Skin epidermis (tissue), 12 donors: ENCODE results near the gene SENP1.

ENCODE experiments used
- H3K27ac ChIP-seq, 21 experiments: fragments of 200-600 bp; sonication (generic) in 11 of 21; one replicate each; pipeline ENCODE4 v1.5.0; 2020; ENCODE audit warnings: mild to moderate bottlenecking in 3 of 21, inconsistent platforms in 2 of 21, moderate library complexity in 2 of 21
- H3K4me3 ChIP-seq, 7 experiments: fragments of 200-600 bp; sonication (generic) in 2 of 7; one replicate each; pipeline ENCODE4 v1.5.0; 2020; ENCODE audit warnings: inconsistent platforms in 2 of 7, mild to moderate bottlenecking in 2 of 7, moderate library complexity in 1 of 7

SENP1 gene

DNA sequence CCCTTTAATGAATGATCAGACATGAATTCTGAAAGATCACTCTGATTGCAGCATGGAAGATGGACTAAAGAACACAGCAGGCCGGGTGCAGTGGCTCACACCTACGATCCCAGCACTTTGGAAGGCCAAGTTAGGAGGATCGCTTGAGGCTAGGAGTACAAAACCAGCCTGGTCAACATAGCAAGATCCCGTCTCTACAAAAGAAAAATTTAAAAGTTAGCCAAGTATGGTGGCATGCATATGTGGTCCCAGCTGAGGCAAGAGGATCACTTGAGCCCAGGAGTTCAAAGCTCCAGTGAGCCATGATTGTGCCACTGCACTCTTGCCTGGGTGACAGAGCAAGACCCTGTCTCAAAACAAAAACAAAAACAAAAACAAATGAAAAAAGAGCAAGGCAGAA lies 35.1 kb downstream of the SENP1 start:
- Histone ChIP-seq H3K27ac (no peak overlapping the region), H3K4me3 (no peak overlapping the region)

DNA sequence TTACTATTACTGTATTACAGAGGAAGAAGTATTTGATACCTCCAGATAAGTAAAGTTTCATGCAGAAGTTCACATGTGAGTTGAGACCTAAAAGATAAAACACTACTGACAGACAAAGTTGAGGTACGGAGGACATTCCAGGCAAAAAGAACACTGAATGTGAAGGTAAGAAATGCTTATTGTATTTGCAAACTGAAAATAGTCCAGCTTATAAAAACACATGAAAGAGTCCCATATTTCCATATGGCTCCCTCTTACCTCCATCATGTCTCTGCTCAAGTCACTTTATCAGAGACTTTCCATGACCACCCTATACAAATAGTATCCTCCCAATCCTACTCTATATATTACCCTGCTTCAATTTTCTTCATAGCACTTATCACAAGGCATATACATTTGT lies 35.8 kb downstream of the SENP1 start:
- Histone ChIP-seq H3K27ac (no peak overlapping the region), H3K4me3 (no peak overlapping the region)

DNA sequence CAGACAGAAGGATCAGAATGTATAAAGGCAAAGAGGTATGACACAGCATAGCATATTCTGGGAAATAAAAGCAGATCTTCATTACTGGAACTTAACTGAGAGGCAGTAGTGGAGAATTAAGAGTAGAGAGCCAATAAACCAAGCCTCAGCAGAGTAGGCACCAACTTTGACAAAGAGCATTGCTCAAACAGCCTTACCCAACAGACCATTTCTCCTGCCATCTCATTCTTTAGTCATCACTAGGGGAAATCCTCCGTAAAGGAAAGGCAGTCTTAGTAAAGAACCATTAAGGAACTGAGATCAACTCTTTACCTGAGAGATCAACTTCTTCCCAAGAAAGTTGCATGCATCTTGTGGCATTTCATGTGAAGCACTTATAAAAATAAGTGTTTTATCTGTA lies 36.6 kb downstream of the SENP1 start:
- Histone ChIP-seq H3K4me3 (no peak overlapping the region), H3K27ac (no peak overlapping the region)

DNA sequence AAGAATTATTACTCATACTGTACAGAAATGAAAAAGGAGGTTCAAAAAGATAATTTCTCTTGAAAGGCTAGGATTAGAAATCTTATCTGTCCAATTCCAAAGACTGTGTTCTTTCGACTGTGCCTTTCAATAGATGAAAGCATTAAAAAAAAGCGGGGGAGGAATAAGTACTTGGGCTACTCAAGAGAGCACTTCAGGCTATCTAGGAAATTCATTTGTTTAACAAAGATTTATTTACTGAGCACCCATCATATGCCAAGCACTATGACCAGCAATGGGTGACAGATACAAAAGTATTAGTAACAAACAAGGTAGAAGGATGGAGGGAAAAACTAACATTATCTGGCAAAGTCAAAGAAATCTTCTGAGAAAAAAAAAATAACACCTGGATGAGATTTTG lies 37.4 kb downstream of the SENP1 start:
- Histone ChIP-seq H3K4me3 (no peak overlapping the region), H3K27ac (no peak overlapping the region)

DNA sequence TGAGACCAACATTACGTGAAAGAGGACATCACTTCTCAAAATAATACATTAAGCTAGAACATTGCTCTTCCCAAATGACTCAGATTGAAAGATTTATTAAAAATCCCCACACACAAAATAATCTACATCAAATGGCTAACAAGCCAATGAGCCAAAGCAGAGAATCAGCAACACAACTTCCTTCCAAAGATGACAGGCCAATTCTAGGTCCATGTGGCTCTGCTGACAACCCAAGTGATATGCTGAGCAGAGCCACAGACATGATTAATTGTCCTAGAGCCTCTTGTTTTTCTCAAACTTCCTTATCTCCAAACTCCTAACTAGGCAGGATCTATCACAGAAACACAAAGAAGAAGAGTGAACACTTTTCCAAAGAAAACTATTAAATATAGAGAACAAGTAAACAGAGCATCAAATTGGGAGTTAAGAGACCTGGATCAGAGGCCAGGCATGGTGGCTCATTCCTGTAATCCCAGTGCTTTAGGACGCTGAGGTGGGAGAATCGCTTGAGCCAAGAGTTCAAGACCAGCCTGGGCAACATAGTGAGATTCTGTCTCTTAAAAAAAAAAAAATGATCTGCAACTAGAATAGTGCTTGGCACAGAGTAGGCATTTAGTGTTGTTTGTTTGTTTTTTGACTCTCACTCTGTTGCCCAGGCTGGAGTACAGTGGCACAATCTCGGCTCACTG lies 38.5 kb downstream of the SENP1 start:
- Histone ChIP-seq H3K4me3 (no peak overlapping the region), H3K27ac (no peak overlapping the region)

DNA sequence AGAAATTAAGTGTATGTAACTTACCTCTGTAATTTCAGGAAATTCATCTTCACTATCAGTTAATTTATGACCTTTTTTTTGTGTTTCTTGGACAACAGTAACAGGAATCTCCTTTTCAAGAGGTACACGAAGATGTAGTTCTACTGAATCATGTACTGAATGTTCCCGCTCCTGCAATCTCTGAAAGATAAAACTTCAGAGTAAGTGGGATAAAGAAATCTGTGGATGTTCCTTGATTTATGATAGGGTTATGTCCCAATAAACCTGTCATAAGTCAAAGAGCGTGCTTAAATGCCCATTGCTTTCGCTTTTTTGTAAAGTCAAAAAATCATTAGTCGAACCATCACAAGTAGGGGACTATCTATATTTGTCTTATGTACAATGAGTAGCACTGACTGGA lies 40.8 kb downstream of the SENP1 start:
- H3K4me3 ChIP-seq: no peak overlapping the region
- H3K27ac ChIP-seq: no peak overlapping the region

DNA sequence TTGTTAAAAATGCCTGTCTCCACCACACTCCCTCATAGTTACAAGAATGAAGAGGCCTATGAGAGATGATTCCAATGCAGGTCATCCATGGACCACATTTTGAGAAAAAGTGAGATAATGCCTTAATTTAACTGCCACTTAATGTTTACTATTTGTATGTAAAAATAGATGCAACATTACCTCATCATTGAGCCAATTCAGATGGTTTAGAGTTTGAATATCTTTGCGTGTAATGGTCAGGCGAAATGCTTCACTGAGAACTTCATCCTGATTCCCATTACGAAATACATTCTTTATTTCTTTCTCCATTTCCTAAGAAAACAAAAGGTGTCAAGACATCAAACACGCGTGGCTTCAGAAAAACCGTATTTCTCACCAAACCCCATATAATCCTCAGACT lies 42.3 kb downstream of the SENP1 start:
- no peak overlapping the region for H3K27ac ChIP-seq
- H3K4me3 ChIP-seq: no peak overlapping the region

DNA sequence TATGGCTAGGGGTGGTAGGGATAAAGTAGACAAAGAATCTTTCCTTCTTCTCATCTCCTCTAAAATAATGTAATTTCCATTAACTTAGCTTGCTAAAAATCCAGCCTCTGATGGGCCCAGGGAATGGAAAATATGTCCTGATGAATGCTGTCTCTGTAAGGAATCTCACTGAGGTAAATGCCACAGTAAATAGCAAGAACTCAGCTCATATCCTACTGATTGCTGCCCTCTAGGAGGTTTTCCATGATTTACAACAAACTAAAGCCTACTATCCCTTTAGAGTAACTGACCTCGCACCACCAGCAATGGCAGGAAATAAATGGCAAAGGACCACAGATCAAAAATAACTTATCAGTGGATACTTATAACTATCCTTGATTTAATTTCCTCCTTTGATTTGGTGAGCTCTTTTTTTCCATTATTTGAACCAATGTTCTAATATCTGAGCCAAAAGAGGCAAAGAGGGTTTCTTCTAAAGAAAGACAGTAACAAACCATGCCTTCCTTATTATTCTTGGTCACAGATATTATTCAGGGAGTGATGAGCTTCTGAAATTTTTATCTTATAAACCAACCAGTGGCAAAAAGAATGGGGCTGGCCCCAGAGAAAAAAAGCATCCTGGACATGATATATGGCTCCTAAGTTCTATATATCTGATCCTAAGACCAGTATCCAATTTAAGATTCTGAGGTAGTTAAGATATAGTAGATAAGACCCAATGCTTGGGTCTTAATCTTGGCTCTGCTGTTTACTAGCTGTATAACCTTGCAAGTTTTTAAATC lies 43.8 kb downstream of the SENP1 start:
- Histone ChIP-seq H3K4me3 (no peak overlapping the region), H3K27ac (no peak overlapping the region)

DNA sequence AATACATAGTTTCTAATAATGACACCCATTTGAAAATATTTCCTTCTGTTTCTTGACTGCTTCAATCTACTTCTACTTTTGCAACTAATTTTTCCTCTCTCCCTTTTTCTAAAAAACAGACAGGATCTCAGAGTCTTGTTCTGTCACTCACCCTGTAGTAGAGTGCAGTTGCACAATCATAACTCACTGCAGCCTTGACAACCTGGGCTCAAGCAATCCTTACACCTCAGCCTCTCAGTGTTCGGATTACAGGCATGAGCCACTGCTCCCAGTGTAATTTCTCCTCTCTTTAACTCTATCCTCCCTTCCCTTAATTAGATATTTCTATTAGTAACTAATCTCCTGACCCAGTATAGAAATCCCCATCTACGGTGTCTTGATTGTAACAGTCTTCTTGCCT lies 45.4 kb downstream of the SENP1 start:
- no peak overlapping the region for H3K27ac ChIP-seq
- no peak overlapping the region for H3K4me3 ChIP-seq

DNA sequence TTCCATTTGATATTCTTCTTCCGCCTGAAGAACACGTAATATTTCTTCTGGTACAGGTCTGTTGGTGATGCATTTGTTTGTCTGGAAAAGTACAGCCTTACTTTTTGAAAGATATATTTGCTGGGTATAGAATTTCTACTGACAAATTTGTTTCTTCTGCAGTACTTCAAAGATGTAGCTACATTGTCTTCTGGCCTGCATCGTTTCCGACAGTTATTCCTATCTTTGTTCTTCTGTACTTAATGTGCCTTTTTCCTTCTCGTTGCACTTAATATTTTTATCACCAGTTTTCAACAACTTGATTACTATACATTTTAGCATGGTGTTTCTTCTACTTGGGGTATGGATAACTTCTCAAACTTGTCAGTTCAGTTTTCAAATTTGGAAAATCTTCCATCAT lies 47.1 kb downstream of the SENP1 start:
- no peak overlapping the region for H3K27ac ChIP-seq
- no peak overlapping the region for H3K4me3 ChIP-seq

DNA sequence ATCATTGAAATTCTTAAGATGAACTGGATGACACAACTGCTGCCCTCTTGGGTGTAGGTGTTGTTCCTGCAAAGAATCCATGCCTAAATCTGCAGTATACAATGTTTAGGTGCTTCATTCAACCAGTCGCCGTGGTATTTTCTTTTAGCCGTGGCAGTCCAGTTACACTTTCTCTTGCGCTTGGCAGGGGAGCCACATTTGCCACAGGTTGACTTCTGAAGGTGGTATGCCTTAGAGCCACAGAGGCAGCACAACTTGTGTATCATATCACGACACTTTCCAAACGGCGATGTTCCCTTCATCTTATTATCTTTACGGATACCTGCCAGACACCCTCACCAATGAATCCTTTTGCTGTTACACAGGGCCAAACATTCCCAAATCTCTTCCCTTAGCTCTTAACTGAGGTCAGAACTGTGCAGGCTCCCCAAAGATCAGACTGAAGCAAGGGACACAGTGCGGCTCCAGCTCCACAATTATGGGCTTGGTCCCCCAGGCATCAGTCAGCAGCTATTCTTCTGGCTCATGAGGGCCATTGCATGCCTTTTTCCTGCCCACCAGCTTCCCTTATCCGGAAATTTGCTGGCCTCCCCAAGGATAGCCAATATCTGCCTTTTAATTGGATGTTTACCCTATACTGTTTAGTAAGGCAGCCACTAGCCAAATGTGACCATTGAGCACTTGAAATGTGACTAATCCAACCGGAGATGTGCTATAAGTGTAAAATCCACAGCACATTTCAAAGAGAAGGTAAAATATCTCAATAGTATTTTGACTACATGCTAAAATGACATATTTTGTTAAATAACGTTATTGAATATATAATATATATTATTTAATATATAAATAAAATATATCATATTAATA lies 50.7 kb downstream of the SENP1 start:
- H3K4me3 ChIP-seq: no peak overlapping the region
- no peak overlapping the region for H3K27ac ChIP-seq

DNA sequence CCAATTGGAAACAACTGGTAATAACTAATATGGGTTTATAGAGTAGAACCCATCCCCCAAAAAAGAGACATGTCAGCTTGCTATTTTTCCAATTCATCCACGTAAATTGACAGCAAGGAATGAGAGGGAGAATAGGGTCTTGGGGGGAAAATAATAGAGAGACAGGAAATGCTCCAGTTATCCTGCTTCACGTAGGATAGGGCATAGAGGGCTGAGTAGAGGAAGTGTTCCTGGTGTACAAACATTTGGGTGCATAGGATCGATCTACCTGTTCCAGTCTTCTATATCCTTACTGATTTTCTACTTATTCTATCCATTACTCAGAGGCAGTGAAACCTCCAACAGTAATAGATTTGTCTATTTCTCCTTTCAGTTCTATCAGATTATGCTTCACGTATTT lies 52.0 kb downstream of the SENP1 start:
- Histone ChIP-seq H3K27ac (no peak overlapping the region), H3K4me3 (no peak overlapping the region)

DNA sequence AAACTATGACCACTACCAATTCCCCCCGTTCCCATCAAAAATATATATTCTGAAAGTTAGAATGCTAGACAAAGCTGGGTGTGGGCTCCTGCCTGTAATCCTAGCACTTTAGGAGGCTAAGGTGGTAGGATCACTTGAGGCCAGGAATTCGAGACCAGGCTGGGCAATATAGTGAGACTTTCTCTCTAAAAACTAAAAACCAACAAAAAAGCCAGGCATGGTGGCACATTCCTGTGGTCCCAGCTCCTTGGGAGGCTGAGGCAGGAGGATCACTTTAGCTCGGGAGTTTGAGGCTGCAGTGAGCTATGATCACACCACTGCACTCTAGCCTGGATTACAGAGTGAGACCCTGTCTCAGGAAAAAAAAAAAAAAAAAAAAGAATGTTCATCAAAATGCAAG lies 52.8 kb downstream of the SENP1 start:
- Histone ChIP-seq H3K4me3 (no peak overlapping the region), H3K27ac (no peak overlapping the region)

DNA sequence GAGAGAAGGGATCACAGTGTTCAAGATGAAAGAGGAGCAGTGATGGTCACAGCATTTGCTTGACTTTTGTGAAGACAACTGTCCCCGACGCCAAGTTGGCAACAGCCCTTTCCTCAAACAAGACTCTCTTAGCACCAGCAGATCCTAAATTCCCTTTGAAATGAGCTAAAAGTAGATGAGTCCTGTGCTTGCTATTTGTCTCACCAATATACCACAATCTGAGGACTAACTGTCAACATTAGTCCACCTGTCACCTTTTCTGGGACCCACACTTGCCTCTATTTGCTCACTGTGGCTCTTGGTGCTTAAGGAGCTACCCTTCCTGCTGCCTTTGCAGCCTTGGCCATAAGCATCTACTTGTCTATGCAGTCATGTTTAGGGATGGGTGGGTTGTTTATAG lies 54.2 kb downstream of the SENP1 start:
- Histone ChIP-seq H3K4me3 (no peak overlapping the region), H3K27ac (no peak overlapping the region)

DNA sequence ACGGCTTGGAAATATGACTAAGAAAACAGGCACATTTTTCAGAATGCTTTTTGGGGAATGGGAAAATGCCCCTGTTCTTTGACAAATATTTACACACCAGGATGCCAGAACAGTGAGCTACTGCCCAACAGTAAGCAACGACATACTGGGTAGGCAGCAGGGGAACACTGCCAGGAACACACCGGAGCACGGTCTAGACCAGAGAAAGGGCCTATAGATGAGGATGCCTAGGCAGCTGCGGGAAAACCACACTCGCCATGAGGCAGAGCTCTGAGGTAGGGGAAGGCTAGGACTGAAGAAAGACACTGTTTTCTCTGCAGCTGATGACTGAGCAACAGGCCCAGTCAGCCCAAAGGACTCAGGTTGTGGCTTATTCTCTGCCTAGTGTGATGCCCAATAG lies 55.7 kb downstream of the SENP1 start:
- Histone ChIP-seq H3K27ac (no peak overlapping the region), H3K4me3 (no peak overlapping the region)

DNA sequence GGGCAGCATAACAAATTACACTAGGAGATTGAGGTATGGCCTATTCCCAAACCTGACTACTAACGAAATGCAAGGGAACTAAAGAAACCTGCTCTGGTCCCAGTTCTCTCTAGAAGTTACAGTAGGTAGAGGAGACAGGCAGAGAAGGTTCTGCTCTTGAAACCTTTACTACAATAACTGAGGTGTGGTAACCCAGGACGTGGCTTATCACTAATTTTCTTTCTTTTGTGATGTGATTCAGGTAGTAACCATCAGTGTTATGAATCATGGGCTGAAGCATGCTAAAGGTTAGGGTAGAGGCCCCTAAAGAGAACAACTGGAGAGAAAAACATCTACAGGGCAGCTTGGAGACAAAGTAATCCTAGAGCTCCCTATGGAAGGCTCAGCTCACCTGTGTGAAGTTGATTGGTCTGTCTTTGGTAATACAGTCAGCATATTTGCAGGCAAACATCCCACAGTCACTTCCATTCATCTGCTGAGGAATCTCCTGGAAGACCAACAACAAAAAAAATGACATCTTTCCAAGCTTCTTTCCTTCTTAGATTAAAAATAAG lies 59.8 kb downstream of the SENP1 start:
- Histone ChIP-seq H3K4me3 (no peak overlapping the region), H3K27ac (no peak overlapping the region)

DNA sequence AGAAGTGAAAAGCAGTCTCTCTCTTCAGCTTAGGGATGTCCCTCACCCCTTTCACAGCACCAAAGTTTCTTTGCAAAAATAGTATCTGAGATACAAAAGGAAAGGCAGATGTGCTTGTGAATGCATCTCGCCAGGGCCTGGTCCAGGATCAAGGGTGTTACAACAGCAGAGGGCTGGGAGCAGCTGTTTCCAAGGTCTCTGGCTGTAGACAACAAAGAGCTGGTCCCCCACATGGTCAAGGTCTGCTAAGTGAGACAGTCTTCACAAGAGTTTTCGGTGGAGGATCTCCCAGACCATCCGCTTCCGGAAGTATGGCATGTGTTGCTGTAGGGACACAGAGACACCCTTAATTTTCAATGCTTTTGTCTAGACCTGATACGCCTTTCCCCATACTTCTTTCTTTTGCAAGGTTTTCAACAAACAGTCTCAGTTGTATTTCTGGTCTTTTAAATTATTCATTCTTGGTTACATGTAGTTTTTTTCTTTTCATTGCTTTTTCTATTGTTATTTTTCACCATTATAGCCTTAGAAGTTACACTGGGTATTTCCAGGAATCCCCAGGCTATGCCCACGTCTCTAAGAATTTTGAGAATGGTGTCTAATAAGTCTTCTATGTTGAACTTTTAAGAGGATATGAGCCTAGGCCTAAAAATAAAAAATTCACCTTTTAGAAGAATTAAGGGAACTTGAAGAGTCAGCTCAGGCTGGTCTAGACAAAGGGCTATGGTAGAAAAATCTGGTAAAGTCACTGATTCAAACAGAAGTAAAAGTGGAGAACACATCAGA lies 60.6 kb downstream of the SENP1 start:
- Histone ChIP-seq H3K27ac (no peak overlapping the region), H3K4me3 (no peak overlapping the region)

DNA sequence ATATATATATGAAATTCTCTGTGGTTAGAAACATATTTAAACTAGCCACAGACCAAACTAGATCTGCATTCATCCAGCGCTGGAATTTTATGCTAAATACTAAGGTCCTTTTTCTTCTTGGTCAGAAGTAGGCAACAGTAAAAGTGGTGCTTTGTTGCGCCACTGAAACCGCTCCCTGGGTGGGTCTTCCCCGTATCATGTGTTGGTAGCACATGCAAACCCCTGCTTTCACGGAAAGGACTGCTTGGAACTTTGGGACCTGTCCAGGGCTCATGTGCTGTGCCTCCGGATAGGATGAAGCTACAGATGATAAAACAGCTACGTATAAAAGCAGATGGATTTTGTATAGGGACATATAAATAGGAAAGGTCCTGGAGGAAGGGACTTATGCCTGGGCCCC lies 61.5 kb downstream of the SENP1 start:
- Histone ChIP-seq H3K27ac (no peak overlapping the region), H3K4me3 (no peak overlapping the region)

DNA sequence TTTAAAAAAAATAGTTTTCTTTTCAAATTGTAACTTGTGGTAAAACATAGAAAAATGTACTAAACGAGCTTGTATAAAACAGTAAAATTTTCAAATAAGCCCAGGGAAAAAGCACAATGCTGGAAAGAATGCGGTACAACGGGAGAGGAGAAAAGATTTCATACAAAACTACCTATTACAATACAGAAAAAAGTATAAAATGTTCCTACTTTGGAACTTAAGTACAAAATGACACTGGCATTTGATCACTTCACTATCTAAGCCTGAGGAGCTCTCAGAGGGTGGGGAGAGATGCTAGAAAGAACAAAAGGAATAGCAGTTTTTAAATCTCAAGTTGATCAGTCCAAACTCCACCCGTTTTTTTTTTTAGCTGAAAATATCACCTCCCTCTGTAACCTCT lies 62.1 kb downstream of the SENP1 start:
- Histone ChIP-seq H3K27ac (no peak overlapping the region), H3K4me3 (no peak overlapping the region)
